Measurements from ENCODE around the gene PCDHB6. TPM values are rescaled to one million over a fixed set of nuclear protein-coding genes. Genes with fewer than 3 reads are reported as not detected.
"Not testable (repeated sequence)": the region's sequence is repeated elsewhere in the genome, so short reads cannot be mapped to it uniquely, and the experiment has no call there.

The PCDHB6 gene
- total and polyA plus RNA-seq, 2 donors (not counting 1 experiment from before 2014, with no cell fraction given) = 0.33 to 0.42 TPM

DNA sequence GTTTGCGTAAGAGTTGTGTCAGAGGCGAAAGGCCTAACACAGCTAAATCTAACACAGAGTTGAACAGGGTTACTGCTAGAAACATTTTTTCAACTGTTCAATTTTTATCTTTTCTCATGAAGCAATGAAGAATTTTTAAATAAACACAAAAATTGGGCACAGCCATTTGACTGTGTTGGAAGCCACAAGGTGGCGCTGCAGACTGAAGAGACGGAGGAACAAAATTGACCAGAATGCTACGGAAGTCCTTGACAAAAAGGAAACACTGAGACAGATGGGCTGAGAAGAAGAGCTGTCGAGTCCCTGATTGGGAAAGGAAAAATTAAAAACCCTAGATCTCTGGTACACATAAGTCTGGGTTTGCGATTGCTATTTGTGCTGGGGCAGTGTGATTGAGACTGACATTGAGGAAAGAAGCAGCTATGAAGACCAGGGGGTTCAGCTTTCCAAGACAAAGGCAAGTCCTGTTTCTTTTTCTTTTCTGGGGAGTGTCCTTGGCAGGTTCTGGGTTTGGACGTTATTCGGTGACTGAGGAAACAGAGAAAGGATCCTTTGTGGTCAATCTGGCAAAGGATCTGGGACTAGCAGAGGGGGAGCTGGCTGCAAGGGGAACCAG lies 37.1 kb downstream of the PCDHB6 start, which contains the start of gene PCDHB9:
TSS of gene PCDHB9 (plus strand) at position 265 of the 616 bp plus-strand sequence. CDS start at position 423, 158 bp downstream.
- H3K4me1 ChIP-seq (ENCODE audit: control insufficient read depth, extremely low read depth, insufficient read depth, low read length) = no peaks in the 10 kb centered on the region
- H3K9ac ChIP-seq (ENCODE audit: insufficient read depth, low read length) = no peak within 1 kb of the TSS
- H3K9me3 ChIP-seq (ENCODE audit: control insufficient read depth, insufficient read depth, low read depth, low read length) = no peaks in the 10 kb centered on the region
- H3K27me3 ChIP-seq (ENCODE audit: control insufficient read depth, insufficient read depth, low read length) = no peaks in the 10 kb centered on the region
- TF ChIP-seq EZH2 (IDR thresholded peaks at IDR 0.05; ENCODE audit: low read length, missing control alignments) = no peak
- TF ChIP-seq, protein P1, sequence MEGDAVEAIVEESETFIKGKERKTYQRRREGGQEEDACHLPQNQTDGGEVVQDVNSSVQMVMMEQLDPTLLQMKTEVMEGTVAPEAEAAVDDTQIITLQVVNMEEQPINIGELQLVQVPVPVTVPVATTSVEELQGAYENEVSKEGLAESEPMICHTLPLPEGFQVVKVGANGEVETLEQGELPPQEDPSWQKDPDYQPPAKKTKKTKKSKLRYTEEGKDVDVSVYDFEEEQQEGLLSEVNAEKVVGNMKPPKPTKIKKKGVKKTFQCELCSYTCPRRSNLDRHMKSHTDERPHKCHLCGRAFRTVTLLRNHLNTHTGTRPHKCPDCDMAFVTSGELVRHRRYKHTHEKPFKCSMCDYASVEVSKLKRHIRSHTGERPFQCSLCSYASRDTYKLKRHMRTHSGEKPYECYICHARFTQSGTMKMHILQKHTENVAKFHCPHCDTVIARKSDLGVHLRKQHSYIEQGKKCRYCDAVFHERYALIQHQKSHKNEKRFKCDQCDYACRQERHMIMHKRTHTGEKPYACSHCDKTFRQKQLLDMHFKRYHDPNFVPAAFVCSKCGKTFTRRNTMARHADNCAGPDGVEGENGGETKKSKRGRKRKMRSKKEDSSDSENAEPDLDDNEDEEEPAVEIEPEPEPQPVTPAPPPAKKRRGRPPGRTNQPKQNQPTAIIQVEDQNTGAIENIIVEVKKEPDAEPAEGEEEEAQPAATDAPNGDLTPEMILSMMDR (conservative IDR thresholded peaks at IDR 0.05 in 1 of 2, IDR thresholded peaks at IDR 0.05 in 1 of 2; ENCODE audit: low read depth in 1 of 2, low read length in 2 of 2) = peak; percentile 17 to 19
- no peak within 1 kb of the TSS for H3K27ac ChIP-seq (ENCODE audit: insufficient read depth, low read length)
- H4K20me1 ChIP-seq (ENCODE audit: control insufficient read depth, extremely low read depth, insufficient read depth, low read length) = no peaks in the 10 kb centered on the region
- no peak within 1 kb of the TSS for H2AFZ ChIP-seq (ENCODE audit: low read length)
- no peak within 1 kb of the TSS for H3K4me2 ChIP-seq (ENCODE audit: extremely low read depth, insufficient read depth, low read length)
- peak; percentile 3 to 6 for DNase-seq (ENCODE audit: low read depth in 2 of 2)
- no peaks in the 10 kb centered on the region for H3K79me2 ChIP-seq (ENCODE audit: control insufficient read depth, insufficient read depth, low read length)
- H3K4me3 ChIP-seq (replicated peaks in 1 of 4; ENCODE audit: control extremely low read depth in 1 of 4, insufficient read depth in 1 of 4, low read depth in 3 of 4, low read length in 4 of 4) = peak within 1 kb of the TSS in 2 of 4 experiments; percentile 14 to 24
- no peaks in the 10 kb centered on the region for H3K36me3 ChIP-seq (ENCODE audit: control insufficient read depth, insufficient read depth, low read length)

DNA sequence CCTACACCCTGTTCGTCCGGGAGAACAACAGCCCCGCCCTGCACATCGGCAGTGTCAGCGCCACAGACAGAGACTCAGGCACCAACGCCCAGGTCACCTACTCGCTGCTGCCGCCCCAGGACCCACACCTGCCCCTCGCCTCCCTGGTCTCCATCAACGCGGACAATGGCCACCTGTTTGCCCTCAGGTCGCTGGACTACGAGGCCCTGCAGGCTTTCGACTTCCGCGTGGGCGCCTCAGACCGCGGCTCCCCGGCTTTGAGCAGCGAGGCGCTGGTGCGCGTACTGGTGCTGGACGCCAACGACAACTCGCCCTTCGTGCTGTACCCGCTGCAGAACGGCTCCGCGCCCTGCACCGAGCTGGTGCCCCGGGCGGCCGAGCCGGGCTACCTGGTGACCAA lies 38.8 kb downstream of the PCDHB6 start:
- not testable (repeated sequence) for H2AFZ ChIP-seq (ENCODE audit: low read length); H3K4me2 ChIP-seq (ENCODE audit: extremely low read depth, insufficient read depth, low read length); H3K9ac ChIP-seq (ENCODE audit: insufficient read depth, low read length); H3K4me1 ChIP-seq (ENCODE audit: control insufficient read depth, extremely low read depth, insufficient read depth, low read length); H3K36me3 ChIP-seq (ENCODE audit: control insufficient read depth, insufficient read depth, low read length); H3K27ac ChIP-seq (ENCODE audit: insufficient read depth, low read length); H4K20me1 ChIP-seq (ENCODE audit: control insufficient read depth, extremely low read depth, insufficient read depth, low read length); H3K9me3 ChIP-seq (ENCODE audit: control insufficient read depth, insufficient read depth, low read depth, low read length); H3K79me2 ChIP-seq (ENCODE audit: control insufficient read depth, insufficient read depth, low read length); H3K27me3 ChIP-seq (ENCODE audit: control insufficient read depth, insufficient read depth, low read length); DNase-seq (ENCODE audit: low read depth in 2 of 2); H3K4me3 ChIP-seq (replicated peaks in 1 of 4; ENCODE audit: control extremely low read depth in 1 of 4, insufficient read depth in 1 of 4, low read depth in 3 of 4, low read length in 4 of 4)

DNA sequence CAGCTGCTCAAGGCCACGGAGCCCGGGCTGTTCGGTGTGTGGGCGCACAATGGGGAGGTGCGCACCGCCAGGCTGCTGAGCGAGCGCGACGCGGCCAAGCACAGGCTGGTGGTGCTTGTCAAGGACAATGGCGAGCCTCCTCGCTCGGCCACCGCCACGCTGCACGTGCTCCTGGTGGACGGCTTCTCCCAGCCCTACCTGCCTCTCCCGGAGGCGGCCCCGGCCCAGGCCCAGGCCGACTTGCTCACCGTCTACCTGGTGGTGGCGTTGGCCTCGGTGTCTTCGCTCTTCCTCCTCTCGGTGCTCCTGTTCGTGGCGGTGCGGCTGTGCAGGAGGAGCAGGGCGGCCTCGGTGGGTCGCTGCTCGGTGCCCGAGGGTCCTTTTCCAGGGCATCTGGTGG lies 39.3 kb downstream of the PCDHB6 start:
- H3K36me3 ChIP-seq (ENCODE audit: control insufficient read depth, insufficient read depth, low read length); H3K9me3 ChIP-seq (ENCODE audit: control insufficient read depth, insufficient read depth, low read depth, low read length); H3K79me2 ChIP-seq (ENCODE audit: control insufficient read depth, insufficient read depth, low read length); H3K27me3 ChIP-seq (ENCODE audit: control insufficient read depth, insufficient read depth, low read length); H2AFZ ChIP-seq (ENCODE audit: low read length); H4K20me1 ChIP-seq (ENCODE audit: control insufficient read depth, extremely low read depth, insufficient read depth, low read length); H3K27ac ChIP-seq (ENCODE audit: insufficient read depth, low read length); H3K4me2 ChIP-seq (ENCODE audit: extremely low read depth, insufficient read depth, low read length); H3K4me3 ChIP-seq (replicated peaks in 1 of 4; ENCODE audit: control extremely low read depth in 1 of 4, insufficient read depth in 1 of 4, low read depth in 3 of 4, low read length in 4 of 4); H3K9ac ChIP-seq (ENCODE audit: insufficient read depth, low read length); DNase-seq (ENCODE audit: low read depth in 2 of 2); H3K4me1 ChIP-seq (ENCODE audit: control insufficient read depth, extremely low read depth, insufficient read depth, low read length): not testable (repeated sequence)

DNA sequence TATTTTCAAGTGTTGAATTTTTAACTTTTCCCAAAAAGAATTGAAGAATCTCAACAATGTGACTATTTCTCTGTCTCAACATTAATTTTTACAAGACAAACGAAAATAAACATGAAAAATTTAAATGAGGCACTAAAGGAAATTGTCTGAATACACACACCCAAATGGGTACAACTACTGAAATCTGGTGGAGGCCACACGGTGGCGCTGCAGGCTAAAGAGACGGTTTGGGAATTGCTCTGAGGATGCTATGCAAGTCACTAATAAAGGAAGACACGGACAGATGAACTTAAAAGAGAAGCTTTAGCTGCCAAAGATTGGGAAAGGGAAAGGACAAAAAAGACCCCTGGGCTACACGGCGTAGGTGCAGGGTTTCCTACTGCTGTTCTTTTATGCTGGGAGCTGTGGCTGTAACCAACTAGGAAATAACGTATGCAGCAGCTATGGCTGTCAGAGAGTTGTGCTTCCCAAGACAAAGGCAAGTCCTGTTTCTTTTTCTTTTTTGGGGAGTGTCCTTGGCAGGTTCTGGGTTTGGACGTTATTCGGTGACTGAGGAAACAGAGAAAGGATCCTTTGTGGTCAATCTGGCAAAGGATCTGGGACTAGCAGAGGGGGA lies 42.4 kb downstream of the PCDHB6 start, which contains the start of gene PCDHB10:
TSS of gene PCDHB10 (plus strand) at position 244 of the 616 bp plus-strand sequence. CDS start at position 444, 200 bp downstream.
- DNase-seq (ENCODE audit: low read depth in 2 of 2) = peak; percentile 8 to 9
- Histone ChIP-seq H3K27ac (ENCODE audit: insufficient read depth, low read length) (no peak within 1 kb of the TSS), H3K4me2 (ENCODE audit: extremely low read depth, insufficient read depth, low read length) (no peak within 1 kb of the TSS), H3K79me2 (ENCODE audit: control insufficient read depth, insufficient read depth, low read length) (no peaks in the 10 kb centered on the region), H3K9ac (ENCODE audit: insufficient read depth, low read length) (no peak within 1 kb of the TSS), H3K4me1 (ENCODE audit: control insufficient read depth, extremely low read depth, insufficient read depth, low read length) (no peaks in the 10 kb centered on the region), H3K36me3 (ENCODE audit: control insufficient read depth, insufficient read depth, low read length) (no peaks in the 10 kb centered on the region), H3K27me3 (ENCODE audit: control insufficient read depth, insufficient read depth, low read length) (no peaks in the 10 kb centered on the region), H3K9me3 (ENCODE audit: control insufficient read depth, insufficient read depth, low read depth, low read length) (no peaks in the 10 kb centered on the region), H2AFZ (ENCODE audit: low read length) (no peak within 1 kb of the TSS), H3K4me3 (replicated peaks in 1 of 4; ENCODE audit: control extremely low read depth in 1 of 4, insufficient read depth in 1 of 4, low read depth in 3 of 4, low read length in 4 of 4) (peak within 1 kb of the TSS in 2 of 4 experiments; percentile 3 to 11), H4K20me1 (ENCODE audit: control insufficient read depth, extremely low read depth, insufficient read depth, low read length) (no peaks in the 10 kb centered on the region)
- TF ChIP-seq, protein P1 (conservative IDR thresholded peaks at IDR 0.05 in 1 of 2, IDR thresholded peaks at IDR 0.05 in 1 of 2; ENCODE audit: low read depth in 1 of 2, low read length in 2 of 2) = peak; percentile 15 to 28
- TF ChIP-seq EZH2 (IDR thresholded peaks at IDR 0.05; ENCODE audit: low read length, missing control alignments) = no peak

DNA sequence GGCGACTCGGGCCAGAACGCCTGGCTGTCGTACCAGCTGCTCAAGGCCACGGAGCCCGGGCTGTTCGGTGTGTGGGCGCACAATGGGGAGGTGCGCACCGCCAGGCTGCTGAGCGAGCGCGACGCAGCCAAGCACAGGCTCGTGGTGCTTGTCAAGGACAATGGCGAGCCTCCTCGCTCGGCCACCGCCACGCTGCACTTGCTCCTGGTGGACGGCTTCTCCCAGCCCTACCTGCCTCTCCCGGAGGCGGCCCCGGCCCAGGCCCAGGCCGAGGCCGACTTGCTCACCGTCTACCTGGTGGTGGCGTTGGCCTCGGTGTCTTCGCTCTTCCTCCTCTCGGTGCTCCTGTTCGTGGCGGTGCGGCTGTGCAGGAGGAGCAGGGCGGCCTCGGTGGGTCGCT lies 44.5 kb downstream of the PCDHB6 start:
- not testable (repeated sequence) for H2AFZ ChIP-seq (ENCODE audit: low read length); DNase-seq (ENCODE audit: low read depth in 2 of 2); H3K79me2 ChIP-seq (ENCODE audit: control insufficient read depth, insufficient read depth, low read length); H3K36me3 ChIP-seq (ENCODE audit: control insufficient read depth, insufficient read depth, low read length); H3K27me3 ChIP-seq (ENCODE audit: control insufficient read depth, insufficient read depth, low read length); H3K4me3 ChIP-seq (replicated peaks in 1 of 4; ENCODE audit: control extremely low read depth in 1 of 4, insufficient read depth in 1 of 4, low read depth in 3 of 4, low read length in 4 of 4); H3K9me3 ChIP-seq (ENCODE audit: control insufficient read depth, insufficient read depth, low read depth, low read length); H4K20me1 ChIP-seq (ENCODE audit: control insufficient read depth, extremely low read depth, insufficient read depth, low read length); H3K9ac ChIP-seq (ENCODE audit: insufficient read depth, low read length); H3K4me1 ChIP-seq (ENCODE audit: control insufficient read depth, extremely low read depth, insufficient read depth, low read length); H3K27ac ChIP-seq (ENCODE audit: insufficient read depth, low read length); H3K4me2 ChIP-seq (ENCODE audit: extremely low read depth, insufficient read depth, low read length)
